Measurements from ENCODE around the gene DSCAML1.
"Not testable (repeated sequence)": the region's sequence is repeated elsewhere in the genome, so short reads cannot be mapped to it uniquely, and the experiment has no call there.

DSCAML1 gene

DNA sequence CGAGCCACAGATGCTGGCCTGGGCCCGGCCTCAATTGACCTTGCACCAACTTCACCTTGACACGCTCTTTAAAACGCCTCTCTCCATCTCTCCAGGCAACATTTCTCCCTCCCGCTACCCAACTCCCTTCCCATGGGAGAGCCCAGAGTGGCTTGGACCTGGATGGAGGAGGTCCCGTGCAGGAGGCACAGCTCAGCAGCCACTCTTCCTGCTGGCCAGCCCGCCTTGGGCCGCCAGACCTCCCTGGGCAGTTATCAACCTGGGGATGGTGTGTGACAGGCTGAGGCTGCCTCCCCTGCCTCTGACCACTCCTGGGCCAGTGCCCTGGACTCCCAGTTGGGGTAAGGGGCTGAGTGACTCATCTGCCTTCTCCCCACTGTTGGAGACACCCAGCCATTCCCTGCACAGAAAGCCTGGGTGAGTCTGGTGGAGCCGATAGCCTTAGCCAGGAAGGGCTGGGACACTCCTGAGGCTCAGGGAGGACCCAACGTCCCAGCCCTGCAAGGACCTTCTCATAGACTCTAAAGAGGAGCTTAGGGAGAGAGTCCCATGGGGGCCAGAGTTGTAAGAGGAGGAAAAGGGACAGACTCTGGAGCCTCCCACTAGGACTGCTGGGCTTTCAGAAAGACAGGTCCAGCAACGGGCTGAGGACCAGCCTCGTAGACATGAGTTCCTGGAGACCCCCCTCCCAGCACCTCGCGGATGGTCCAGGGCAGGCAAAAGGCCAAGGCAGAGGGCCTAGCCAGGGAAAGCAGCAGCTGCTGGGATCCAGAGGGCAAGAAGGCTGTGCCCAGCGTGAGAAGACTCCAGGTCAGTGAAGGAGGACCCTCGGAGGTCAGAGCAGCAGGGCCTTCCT, 337.7 kb downstream of the DSCAML1 start:
- DNase-seq = no peak

DNA sequence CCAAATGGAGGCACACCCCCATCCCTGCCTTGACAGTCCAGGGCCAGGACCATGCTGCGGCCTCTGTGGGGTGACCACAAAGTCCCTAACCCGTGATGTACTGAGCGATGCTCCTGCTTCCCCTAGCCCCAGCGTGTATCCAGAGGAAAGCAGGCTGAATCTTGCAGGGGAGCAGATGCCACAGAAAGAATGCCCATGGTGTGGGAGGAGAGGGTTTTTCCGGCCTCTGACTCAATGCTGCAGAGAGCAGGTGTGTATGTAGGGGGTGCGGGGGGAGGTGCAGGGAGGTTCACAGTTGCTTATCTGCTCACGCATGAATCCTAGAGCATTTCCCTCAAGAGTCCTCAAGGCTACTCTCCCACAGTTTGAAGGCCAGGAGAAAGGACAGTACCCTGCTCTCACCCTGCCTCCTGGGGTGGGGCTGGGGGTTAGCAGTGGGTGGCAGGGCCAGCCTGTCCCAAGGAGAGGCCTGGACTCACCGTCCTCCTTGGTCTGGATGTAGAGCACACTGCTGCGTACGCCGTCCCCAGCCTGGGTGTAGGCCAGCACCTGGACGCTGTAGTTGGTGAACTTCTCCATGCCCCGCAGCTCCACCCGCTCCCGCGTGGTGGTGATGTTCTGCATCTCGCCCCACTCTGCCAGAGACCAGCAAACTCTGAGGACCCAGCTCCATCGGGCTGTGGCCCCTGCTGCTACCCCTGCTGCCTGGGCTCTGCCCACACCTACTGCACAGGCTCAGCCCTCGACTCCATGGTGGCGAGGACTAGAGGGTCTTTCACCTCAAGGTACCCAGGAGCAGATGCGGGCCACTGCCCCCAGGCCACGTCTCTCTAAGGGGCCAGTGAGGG, 338.5 kb downstream of the DSCAML1 start:
- peak; percentile 67 for DNase-seq

DNA sequence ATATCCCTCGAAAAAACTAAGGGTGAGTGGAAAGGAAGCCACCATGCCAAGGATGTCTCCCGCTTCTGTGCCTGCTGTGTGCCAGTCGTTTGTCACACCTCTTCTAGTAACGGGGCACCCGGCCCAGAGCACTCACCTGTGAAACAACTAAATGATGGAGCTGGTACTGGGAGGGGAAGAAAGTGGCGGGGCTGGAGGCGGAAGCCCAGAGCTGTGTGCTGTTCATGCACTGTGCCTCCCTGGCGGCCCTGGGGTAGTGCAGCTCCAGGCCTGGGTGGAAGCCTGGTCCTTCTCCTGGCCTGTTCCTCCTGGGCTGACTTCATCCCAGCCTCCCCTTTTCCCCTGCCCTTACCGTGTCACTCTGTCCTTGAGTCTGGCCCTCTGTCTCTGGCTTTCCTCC, 339.2 kb downstream of the DSCAML1 start:
- no peak for DNase-seq

DNA sequence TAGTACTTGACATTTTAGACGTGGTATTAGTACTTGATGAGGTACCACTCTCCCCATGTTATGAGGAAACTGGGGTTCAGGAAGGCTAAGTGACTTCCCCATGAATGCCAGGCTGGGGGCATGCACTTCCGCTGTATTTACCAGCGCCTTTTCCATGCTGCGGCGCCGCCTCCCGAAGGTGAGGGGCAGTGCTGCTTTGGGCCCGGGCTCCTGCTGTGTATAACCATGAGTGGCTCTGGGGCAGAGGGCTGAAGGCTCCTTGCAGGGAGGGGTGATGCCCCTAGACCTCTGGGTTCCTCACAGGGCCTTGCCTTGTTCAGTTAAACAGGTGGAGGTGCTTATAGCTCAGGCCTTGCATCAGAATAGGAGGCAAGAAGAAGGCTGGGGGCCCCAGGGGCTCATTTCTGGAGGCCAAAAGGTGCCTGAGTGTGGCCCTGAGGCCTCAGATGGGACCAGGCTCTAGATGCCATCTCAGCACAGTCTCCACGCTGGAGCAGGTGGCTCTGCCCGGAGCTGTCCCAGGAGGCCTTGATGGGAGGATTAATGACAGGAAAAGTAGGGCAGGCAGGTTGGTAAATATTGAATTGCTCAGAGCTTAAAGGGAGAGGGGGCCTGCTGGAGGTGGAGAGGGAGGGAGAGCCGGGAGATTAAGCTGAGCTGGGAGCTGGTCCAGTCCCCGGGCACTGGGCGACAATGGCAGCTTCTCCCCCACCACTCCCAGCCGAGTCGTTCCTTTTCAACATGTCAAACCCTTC, 339.8 kb downstream of the DSCAML1 start:
- no peak for DNase-seq

DNA sequence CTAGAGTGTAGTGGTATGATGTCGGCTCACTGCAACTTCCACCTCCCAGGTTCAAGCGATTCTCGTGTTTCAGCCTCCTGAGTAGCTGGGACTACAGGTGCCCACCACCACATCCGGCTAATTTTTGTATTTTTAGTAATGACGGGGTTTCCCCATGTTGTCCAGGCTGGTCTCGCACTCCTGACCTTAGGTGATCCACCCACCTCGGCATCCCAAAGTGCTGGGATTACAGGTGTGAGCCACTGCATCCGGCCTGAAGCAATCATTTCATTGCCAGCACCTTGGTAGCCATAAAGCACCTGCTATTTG, 340.3 kb downstream of the DSCAML1 start:
- DNase-seq = not testable (repeated sequence)

DNA sequence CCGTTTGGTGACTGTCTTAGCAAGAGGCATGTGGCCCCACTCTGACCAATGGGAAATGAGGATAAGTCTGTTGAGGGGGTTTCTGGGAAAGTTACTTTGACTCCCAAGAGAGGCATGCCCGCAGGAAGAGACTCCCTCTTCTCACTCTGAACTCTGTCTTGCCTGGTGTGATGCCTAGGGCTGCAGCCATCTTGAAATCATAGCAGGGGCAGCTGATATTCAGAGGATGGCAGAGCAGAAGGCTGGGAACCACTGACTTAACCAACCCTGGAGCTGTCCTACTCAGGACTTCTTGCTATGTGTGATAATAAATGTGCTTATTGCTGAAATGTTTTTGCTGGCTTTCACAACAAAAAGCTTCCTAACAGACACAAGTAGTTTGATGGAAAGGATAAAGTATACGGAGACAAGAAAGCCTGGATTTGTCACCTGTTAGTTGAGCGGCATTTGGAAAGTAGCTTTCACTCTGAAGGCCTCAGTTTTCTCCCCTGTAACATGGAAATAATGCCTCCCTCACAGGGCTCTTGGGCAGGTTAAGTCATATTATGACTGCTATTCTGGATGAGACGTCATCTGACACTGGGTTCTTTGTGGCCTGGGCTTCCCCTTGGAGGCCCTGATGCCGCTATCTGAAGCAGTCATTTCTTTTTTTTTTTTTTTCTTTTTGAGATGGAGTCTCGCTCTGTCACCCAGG, 340.8 kb downstream of the DSCAML1 start:
- peak; percentile 50 for DNase-seq

DNA sequence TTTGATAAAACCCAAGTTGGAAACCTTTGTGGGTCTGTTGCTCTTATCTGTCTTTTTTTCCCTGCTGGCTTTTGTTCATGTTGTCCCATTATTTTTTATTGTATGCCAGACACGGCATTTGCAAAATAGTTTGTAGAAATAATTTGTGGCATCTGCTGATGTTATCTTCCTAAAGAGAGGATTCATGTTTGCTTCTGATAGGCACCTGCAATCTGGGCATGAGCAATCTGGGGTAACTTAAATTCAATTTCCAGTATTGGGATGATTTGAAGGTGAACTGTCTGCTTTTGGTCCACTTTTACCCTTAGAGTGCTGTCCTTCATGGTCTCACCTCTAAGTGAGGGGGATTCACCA, 342.5 kb downstream of the DSCAML1 start:
- no peak for DNase-seq

DNA sequence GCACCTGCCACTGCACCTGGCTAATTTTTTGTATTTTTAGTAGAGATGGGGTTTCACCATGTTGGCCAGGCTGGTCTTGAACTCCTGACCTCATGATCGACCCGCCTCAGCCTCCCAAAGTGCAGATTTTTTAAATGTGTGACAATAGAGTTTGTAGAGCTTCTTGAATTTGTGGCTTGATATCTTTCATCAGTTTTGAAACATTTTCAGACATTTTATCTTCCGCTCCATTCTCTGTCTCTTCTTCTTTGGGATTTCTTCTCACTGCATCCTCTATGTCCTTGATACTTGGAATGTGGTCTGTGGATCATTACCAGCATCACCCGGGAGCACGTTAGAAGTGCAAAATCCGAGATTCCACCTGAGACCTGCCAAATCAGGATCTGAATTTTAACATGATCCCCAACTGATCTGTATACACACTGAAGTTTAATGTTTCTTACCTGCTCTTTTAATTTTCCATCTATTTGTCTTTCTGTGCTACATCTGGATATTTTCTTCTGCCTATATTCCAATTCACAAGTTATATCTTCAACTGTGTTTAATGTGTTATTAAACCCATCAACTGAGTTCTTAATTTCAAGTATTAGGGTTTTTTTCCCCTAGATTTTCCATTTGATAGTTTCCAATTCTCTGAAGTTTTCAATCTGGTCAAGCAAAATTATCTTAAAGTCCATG, 343.0 kb downstream of the DSCAML1 start:
- no peak for DNase-seq

DNA sequence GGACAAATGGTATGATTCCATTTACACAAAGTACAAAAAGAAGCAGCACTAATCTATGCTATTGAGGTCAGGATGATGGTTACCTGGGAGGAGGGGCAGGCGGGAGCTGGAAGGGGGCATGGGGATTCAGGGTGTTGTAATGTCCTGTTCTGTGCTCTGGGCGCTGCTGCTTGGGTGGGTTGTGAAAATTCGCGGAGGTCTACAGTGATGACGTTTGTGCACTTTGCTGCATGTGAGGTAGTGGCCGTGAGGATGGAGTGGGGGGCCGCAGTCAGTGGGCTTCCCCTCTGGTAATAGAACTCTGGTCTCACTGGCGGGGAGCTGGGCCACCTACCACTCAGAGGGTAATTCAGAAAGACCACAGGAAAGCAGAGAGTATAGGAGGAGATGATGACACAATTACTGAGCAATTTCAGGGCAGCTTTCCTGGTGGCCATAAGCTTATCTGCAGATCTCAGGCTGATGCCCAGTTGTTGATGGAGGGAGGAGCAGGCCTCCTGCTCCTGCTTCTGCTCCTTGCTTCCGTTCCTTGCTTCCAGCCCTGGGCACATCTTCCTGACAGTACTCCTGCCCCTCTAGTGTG, 347.8 kb downstream of the DSCAML1 start:
- DNase-seq = no peak

DNA sequence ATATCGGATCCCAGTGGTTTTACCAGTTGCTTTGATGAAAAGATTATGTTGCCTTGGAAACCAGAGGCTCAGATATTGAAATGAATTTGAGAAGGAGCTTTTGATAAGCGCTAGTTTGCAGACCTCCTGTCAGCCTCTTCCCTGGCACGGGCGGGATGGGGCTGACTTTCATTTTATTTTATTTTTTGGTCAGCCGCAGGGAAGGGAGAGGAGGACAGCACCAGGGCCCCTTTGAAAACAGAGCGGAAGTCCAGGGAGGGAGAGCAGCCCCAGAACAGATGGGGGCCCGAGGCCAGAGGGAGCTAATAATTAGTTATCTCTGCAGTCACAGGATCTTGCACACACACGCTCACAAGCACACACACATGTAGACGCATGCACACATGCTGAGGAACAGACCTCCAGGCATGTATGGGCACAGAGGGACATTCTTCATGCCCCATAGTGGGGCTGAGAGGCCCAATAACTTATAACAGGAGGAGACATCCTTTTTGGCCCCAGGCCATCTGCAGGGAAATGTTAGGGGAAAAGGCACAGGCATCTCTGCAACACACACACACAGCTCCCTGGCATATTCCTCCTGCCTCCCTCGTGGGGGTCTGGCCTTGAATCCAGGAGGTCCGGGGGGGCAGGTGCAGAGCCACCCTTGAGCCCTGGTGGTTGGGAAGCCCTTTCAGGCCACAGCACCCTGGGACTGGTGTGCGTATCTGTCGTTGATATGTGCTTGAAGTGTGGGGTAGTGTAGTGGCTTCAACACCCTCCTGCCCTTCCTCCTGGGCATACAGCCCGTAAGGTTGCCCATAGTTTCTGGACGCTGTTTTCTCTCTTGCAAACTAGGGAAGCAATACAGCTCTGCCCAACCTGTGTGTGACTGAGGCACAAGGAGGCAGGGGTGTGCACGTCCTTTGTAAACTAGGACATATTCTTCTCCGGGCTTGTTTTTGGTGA, 352.0 kb downstream of the DSCAML1 start:
- DNase-seq = no peak

DNA sequence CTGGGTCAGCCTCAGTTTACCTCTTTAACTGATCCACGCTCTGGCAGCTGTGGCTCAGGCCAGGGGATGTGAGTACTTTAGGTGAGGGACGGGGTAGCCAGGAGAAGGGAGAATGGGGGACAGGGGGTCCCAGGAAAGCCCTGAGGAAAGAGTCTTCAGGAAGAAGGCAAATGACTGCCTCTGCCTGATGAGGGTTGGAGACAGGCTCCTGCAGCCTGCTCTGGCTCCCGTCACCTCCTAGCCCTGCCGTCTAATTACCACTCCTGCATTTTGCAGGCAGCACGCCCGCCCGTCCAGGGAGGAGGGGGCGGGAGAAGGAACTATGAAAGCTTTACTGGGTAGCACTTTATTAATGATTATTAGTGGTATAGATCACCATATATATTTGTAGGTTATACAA, 352.8 kb downstream of the DSCAML1 start:
- no peak for DNase-seq

DNA sequence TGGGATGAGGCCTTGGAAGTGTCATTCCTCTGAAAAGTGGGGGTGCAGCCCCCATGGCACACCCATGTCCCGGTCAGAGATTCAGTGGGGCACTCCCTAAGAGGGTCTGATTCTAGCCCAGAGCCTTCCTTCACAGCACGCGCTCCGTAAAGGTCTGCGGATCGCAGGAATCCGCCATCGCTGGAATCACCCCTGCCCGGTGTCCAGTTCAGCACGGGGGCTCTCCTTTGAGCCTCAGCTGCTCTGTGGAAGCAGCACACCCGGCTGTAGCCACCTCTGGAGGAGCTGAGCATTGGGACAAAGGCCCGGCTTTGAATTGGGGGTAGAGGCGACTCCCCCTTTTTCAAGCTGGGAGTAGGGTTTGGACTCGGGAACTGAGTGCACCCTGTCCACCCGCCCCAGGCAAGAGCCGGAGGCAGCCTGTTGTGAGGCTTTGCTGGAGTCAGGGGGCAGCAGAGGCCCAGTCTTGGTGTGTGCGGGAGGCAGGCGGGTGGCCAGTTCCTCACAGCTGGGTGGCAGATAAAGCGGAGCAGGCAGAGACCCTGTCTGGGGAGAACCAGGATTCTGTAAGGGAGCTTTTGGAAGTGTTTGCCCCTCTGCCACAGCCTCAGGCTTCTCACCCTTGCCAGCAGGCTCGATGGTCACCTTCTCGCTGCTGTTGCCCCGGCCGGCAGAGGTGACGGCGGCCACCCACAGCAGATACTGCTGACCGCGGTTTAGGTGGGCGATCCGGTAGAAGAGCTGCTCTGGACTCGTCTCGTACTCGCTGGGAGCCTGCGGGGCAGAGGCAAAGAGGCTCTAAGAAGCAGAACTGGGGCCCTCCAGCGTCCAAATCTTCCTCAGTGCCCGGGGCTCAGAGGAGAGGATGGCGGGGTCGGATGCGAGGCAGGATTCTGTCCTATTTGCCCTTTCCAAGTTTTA, 353.5 kb downstream of the DSCAML1 start:
- peak; percentile 44 for DNase-seq

DNA sequence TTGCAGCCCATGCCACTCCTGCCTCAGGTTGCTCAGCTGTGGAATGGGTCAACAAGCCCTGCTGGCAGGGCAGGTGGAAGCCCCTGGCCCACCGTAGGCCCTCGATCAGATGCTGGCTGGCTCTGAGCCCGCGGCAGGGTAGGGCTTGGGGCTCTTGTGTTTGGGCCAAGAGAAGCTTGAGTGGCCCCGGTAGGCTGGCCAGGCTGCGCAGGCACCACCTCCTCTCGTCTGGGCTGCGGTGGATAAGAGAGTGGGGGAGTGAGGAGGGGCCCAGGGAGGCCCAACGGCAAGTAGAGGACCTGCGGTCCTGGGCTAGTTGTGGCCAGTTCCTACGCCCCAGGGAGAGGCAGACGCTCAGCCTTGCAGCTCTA, 354.2 kb downstream of the DSCAML1 start:
- no peak for DNase-seq

DNA sequence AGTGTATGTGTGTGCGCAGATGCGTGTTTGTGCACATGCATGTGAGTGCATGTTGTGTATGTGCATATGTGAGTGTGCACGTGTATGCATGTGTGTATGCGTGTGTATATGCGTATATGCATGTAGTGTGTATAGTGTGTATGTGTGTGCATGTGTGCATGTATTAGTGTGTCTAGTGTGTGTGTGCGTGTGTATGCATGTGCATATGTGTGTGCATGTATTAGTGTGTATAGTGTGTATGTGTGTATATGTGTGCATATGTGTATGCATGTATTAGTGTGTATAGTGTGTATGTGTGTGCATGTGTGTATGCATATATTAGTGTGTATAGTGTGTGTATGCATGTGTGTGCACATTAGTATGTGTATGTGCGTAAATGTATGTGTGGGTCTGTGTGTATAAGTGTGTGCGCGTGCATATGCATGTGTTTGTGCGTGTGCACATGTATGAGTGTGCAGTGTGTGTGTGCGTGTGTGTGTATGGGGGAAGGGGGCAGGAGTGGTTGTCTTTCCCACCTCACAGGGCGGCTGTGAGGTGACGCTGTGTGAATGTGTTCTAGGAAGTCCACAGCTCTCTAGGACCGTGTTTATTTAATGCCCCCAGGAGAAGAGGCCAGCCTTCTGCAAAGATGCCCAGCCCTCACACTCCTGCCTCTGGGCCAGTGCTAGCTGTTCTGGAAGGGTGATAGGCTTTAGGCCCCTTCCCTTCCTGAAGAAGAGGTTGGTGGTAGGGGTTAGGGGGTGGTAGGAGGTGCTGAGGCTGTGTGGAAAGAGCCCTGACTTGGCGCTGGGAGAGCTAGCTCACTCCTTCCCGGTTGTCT, 354.8 kb downstream of the DSCAML1 start:
- DNase-seq = no peak

DNA sequence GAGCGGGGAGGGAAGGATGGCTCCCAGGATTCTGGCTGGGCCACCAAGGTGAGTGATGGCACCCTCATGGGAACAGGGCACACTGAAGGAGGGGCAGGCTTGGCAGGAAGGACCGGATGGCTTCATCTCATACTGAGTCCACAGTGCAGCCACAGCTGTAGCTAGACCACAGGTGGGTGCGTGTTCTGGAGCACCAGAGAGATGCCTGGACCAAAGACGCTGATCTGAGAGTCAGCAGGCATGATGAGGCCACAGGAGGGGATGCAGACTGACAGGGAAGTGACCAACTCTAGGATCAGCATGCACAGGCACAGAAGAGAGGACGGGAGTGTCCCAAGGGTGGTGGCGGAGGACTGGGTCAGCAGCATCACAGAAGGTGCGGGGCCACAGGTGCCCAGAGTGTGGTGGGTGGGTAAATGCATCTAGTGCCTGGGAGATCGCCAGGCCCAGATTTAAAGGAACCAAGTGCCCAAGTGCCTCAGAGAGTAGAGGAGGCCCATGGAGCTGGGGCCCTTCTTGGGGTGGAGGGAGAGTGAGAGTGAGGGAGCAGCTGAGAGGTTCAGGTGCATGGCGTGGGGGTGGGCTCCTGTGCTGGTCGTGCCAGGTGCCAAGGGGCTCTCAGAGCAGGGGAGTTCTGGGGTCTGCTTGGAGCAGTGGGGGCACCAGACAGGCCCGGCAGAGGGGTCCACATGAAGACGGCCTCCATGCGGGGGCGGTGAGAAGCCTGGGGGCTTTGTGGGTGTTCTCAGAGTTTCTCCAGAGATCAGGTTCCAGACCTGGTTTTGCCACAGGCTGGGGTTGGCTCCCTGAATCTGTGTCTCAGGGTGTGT, 355.7 kb downstream of the DSCAML1 start:
- no peak for DNase-seq

DNA sequence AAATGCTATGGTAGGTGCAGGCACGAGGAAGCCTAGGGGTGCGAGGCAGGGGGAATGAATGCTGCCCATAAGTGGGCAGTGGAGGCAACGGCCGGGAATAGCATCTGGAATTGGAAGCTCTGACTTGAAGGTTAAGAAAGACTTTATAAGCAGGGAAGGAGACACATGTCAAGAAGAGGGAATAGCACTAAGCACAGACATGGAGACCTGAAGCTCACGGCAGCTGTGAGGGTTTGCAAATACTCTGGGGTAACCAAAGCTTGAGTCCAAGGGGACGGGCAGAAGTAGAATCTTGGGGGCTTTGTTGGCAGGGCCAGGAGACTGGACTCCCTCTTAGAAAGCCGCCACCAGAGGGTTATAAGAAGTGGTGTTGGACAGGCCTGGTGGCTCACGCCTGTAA, 356.8 kb downstream of the DSCAML1 start:
- no peak for DNase-seq

DNA sequence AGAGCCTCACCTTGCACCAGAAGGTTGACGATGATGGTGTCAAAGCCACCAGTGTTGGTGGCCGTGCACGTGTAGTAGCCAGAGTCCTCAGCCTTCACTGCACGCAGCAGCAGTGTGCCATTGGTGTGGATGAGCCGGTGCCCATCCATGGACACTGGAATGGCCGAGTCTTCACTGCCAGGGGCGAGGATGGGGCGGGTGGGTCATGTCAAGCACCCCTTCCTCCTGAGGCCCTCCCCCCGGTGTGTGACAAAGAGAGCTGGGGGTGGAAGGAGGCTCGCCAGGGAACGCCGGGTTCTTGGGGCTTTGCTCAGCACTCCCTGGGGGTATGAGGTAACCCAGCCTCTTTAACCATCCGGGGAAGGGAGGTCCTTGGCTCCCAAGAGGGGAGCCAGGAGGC, 357.8 kb downstream of the DSCAML1 start:
- no peak for DNase-seq

All from stimulated activated CD8-positive, alpha-beta memory T cell treated with anti-CD3 and anti-CD28 coated beads, Interleukin-4, amount 100 ng/mL, for 48 hours (primary cell).